HEK293 (cell line): ENCODE measurements around the gene CCDC116.

Experiments used
- BCL11B ChIP-seq: fragments of 450-650 bp; formaldehyde crosslinking; IDR thresholded peaks from 2 replicates; pipeline ENCODE4 v1.5.1; 2016; ENCODE audit warnings: low read depth, missing biosample characterization, missing genetic modification characterization
- GLI4 ChIP-seq: fragments of 450-650 bp; formaldehyde crosslinking; IDR thresholded peaks from 2 replicates; pipeline ENCODE4 v1.5.1; 2016; ENCODE audit warnings: missing biosample characterization, missing genetic modification characterization
- KLF1 ChIP-seq: fragments of 450-650 bp; formaldehyde crosslinking; IDR thresholded peaks from 2 replicates; pipeline ENCODE4 v1.5.1; 2016; ENCODE audit warnings: missing biosample characterization, missing genetic modification characterization
- KLF8 ChIP-seq: fragments of 450-650 bp; formaldehyde crosslinking; IDR thresholded peaks from 2 replicates; pipeline ENCODE4 v1.5.1; 2016; ENCODE audit warnings: missing biosample characterization, missing genetic modification characterization
- SCRT2 ChIP-seq: fragments of 450-650 bp; formaldehyde crosslinking; IDR thresholded peaks from 2 replicates; pipeline ENCODE4 v1.5.1; 2016; ENCODE audit warnings: missing biosample characterization, missing genetic modification characterization
- SETDB1 ChIP-seq: IDR thresholded peaks from one replicate; pipeline ENCODE4 v1.6.1; 2017; ENCODE audit warnings: mild to moderate bottlenecking, low read length, moderate library complexity, mixed read lengths; ENCODE audit not compliant: insufficient read length
- SP7 ChIP-seq: fragments of 450-650 bp; formaldehyde crosslinking; IDR thresholded peaks from 2 replicates; pipeline ENCODE4 v1.5.1; 2016; ENCODE audit warnings: missing biosample characterization, missing genetic modification characterization
- YY1 ChIP-seq: fragments of 450-650 bp; formaldehyde crosslinking; IDR thresholded peaks from 2 replicates; pipeline ENCODE4 v1.5.1; 2018; ENCODE audit warnings: missing biosample characterization, missing genetic modification characterization
- ZBTB21 ChIP-seq: fragments of 450-650 bp; formaldehyde crosslinking; IDR thresholded peaks from 2 replicates; pipeline ENCODE4 v1.5.1; 2017; ENCODE audit warnings: missing biosample characterization, missing genetic modification characterization
- ZNF112 ChIP-seq: fragments of 450-650 bp; formaldehyde crosslinking; IDR thresholded peaks from 2 replicates; pipeline ENCODE4 v1.5.0; 2017; ENCODE audit warnings: missing biosample characterization, missing genetic modification characterization
- ZNF138 ChIP-seq: fragments of 450-650 bp; formaldehyde crosslinking; IDR thresholded peaks from 2 replicates; pipeline ENCODE4 v1.5.1; 2016; ENCODE audit warnings: missing biosample characterization, missing genetic modification characterization, borderline replicate concordance
- ZNF16 ChIP-seq: fragments of 450-650 bp; formaldehyde crosslinking; IDR thresholded peaks from 2 replicates; pipeline ENCODE4 v1.5.1; 2016; ENCODE audit warnings: low read depth, missing biosample characterization, missing genetic modification characterization
- ZNF174 ChIP-seq: fragments of 450-650 bp; formaldehyde crosslinking; IDR thresholded peaks from 2 replicates; pipeline ENCODE4 v1.5.0; 2017; ENCODE audit warnings: missing biosample characterization, mild to moderate bottlenecking, missing genetic modification characterization
- ZNF292 ChIP-seq: fragments of 450-650 bp; formaldehyde crosslinking; IDR thresholded peaks from 2 replicates; pipeline ENCODE4 v1.5.1; 2016; ENCODE audit warnings: low read depth, missing biosample characterization, missing genetic modification characterization, borderline replicate concordance
- ZNF311 ChIP-seq: fragments of 450-650 bp; formaldehyde crosslinking; IDR thresholded peaks from 2 replicates; pipeline ENCODE4 v1.5.1; 2017; ENCODE audit warnings: missing biosample characterization, missing genetic modification characterization, borderline replicate concordance
- ZNF324 ChIP-seq: fragments of 450-650 bp; formaldehyde crosslinking; IDR thresholded peaks from 2 replicates; pipeline ENCODE4 v1.5.1; 2016; ENCODE audit warnings: missing biosample characterization, missing genetic modification characterization
- ZNF354C ChIP-seq: fragments of 450-650 bp; formaldehyde crosslinking; IDR thresholded peaks from 2 replicates; pipeline ENCODE4 v1.5.1; 2016; ENCODE audit warnings: missing biosample characterization, missing genetic modification characterization, low read depth, borderline replicate concordance
- ZNF416 ChIP-seq: fragments of 450-650 bp; formaldehyde crosslinking; IDR thresholded peaks from 2 replicates; pipeline ENCODE4 v1.5.1; 2016; ENCODE audit warnings: missing biosample characterization, missing genetic modification characterization
- ZNF423 ChIP-seq: fragments of 450-650 bp; formaldehyde crosslinking; IDR thresholded peaks from 2 replicates; pipeline ENCODE4 v1.5.1; 2016; ENCODE audit warnings: missing biosample characterization, missing genetic modification characterization
- ZNF549 ChIP-seq: fragments of 450-650 bp; IDR thresholded peaks from 2 replicates; pipeline ENCODE4 v1.5.1; 2018; ENCODE audit warnings: missing biosample characterization, missing genetic modification characterization, mild to moderate bottlenecking, inconsistent platforms, moderate library complexity
- ZNF654 ChIP-seq: fragments of 450-650 bp; formaldehyde crosslinking; IDR thresholded peaks from 2 replicates; pipeline ENCODE4 v1.5.1; 2016; ENCODE audit warnings: low read depth, missing biosample characterization, missing genetic modification characterization
- ZSCAN23 ChIP-seq: fragments of 450-650 bp; formaldehyde crosslinking; IDR thresholded peaks from 2 replicates; pipeline ENCODE4 v1.5.1; 2016; ENCODE audit warnings: missing biosample characterization, missing genetic modification characterization
- TF ChIP-seq, protein P1 (sequence below): fragments of 450-650 bp; formaldehyde crosslinking; IDR thresholded peaks from 2 replicates; pipeline ENCODE4 v1.5.1; 2017; ENCODE audit warnings: missing biosample characterization, missing genetic modification characterization
- TF ChIP-seq, protein P2 (sequence below): fragments of 450-650 bp; formaldehyde crosslinking; IDR thresholded peaks from 2 replicates; pipeline ENCODE4 v1.5.1; 2016; ENCODE audit warnings: missing biosample characterization, missing genetic modification characterization
- TF ChIP-seq, protein P3 (sequence below): IDR thresholded peaks from 2 replicates; pipeline ENCODE4 v1.6.1; 2011; ENCODE audit warnings: mild to moderate bottlenecking, low read depth, low read length, borderline replicate concordance
- TF ChIP-seq, protein P4 (sequence below): sonication (generic); formaldehyde crosslinking; IDR thresholded peaks from 2 replicates; pipeline ENCODE4 v1.8.1; 2022; ENCODE audit warnings: mild to moderate bottlenecking, moderate library complexity, missing genetic modification reagents

Gene CCDC116

DNA sequence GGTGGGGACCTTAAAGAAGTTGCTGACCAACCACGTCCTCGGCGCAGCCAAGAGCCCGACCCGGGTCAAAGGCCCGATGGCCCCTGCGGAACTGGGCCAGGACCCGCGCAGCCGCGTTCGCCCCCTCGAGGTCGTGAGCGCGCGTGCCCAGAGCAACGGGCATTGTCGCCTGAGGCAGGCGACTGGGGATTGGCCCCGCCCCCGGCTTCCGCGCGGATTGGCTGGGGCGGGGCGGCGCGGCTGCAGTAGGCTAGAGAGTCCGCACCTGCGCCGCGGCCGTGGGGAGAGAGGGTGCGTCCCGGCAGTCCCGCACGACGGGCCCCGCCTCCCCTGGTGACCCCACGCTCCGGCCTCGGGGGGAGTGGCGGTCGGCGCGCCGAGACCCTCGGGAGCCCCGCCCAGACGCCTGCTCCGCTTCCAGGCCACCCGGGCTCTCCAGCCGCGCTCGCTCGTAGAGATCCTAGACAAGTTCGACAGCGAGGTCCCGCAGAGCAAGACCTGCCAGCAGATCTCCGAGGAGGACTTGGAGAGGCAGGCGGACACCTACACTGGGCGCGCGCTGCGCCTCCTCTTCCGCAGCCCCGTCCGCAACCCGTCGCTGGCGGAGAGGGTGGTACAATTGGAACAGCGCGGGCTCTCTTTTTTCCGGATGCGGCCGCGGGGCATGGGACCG is 24.9 kb downstream of the CCDC116 start (continued):
- no peak for TF ChIP-seq ZNF311
- TF ChIP-seq SP7 (tag by site-specific recombination) = peak; percentile 46; the same call in 1 of the 2 replicates
- TF ChIP-seq ZNF16 = no peak
- TF ChIP-seq ZNF354C (tag by site-specific recombination) = no peak
- no peak for TF ChIP-seq ZNF174
- TF ChIP-seq ZNF138 (tag by site-specific recombination) = no peak
- TF ChIP-seq ZNF292 (tag by site-specific recombination) = no peak
- TF ChIP-seq ZNF654 (tag by site-specific recombination) = no peak
- TF ChIP-seq, protein P1, sequence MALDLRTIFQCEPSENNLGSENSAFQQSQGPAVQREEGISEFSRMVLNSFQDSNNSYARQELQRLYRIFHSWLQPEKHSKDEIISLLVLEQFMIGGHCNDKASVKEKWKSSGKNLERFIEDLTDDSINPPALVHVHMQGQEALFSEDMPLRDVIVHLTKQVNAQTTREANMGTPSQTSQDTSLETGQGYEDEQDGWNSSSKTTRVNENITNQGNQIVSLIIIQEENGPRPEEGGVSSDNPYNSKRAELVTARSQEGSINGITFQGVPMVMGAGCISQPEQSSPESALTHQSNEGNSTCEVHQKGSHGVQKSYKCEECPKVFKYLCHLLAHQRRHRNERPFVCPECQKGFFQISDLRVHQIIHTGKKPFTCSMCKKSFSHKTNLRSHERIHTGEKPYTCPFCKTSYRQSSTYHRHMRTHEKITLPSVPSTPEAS = no peak
- TF ChIP-seq, protein P2, sequence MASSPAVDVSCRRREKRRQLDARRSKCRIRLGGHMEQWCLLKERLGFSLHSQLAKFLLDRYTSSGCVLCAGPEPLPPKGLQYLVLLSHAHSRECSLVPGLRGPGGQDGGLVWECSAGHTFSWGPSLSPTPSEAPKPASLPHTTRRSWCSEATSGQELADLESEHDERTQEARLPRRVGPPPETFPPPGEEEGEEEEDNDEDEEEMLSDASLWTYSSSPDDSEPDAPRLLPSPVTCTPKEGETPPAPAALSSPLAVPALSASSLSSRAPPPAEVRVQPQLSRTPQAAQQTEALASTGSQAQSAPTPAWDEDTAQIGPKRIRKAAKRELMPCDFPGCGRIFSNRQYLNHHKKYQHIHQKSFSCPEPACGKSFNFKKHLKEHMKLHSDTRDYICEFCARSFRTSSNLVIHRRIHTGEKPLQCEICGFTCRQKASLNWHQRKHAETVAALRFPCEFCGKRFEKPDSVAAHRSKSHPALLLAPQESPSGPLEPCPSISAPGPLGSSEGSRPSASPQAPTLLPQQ (tag by site-specific recombination) = peak; percentile 68
- TF ChIP-seq, protein P3, sequence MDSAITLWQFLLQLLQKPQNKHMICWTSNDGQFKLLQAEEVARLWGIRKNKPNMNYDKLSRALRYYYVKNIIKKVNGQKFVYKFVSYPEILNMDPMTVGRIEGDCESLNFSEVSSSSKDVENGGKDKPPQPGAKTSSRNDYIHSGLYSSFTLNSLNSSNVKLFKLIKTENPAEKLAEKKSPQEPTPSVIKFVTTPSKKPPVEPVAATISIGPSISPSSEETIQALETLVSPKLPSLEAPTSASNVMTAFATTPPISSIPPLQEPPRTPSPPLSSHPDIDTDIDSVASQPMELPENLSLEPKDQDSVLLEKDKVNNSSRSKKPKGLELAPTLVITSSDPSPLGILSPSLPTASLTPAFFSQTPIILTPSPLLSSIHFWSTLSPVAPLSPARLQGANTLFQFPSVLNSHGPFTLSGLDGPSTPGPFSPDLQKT = no peak
- no peak for TF ChIP-seq ZSCAN23
- TF ChIP-seq ZNF112 (tag by site-specific recombination) = no peak
- TF ChIP-seq, protein P4, sequence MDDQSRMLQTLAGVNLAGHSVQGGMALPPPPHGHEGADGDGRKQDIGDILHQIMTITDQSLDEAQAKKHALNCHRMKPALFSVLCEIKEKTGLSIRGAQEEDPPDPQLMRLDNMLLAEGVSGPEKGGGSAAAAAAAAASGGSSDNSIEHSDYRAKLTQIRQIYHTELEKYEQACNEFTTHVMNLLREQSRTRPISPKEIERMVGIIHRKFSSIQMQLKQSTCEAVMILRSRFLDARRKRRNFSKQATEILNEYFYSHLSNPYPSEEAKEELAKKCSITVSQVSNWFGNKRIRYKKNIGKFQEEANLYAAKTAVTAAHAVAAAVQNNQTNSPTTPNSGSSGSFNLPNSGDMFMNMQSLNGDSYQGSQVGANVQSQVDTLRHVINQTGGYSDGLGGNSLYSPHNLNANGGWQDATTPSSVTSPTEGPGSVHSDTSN (CRISPR knock-in tag) = 0 out of 2 replicates have a peak, but pooled peaks have one; percentile 34
- no peak for TF ChIP-seq ZNF324 (tag by site-specific recombination)
- TF ChIP-seq ZBTB21 = no peak
- peak; percentile 27; the same call in 1 of the 2 replicates for TF ChIP-seq KLF1
- no peak; the same call in 1 of the 2 replicates for TF ChIP-seq KLF8 (tag by site-specific recombination)
- no peak for TF ChIP-seq ZNF423 (tag by site-specific recombination)
- TF ChIP-seq SCRT2 (tag by site-specific recombination) = 0 out of 2 replicates have a peak, but pooled peaks have one; percentile 23
- no peak for TF ChIP-seq BCL11B (tag by site-specific recombination)
- TF ChIP-seq GLI4 = no peak
- TF ChIP-seq SETDB1 = no peak
- no peak for TF ChIP-seq YY1 (tag by site-specific recombination)
- no peak for TF ChIP-seq ZNF549
- TF ChIP-seq ZNF416 (tag by site-specific recombination) = no peak
- TF ChIP-seq, all 188 proteins: peak for 40
